ENCODE data around the gene LTN1.

- TF ChIP-seq, protein P1, sequence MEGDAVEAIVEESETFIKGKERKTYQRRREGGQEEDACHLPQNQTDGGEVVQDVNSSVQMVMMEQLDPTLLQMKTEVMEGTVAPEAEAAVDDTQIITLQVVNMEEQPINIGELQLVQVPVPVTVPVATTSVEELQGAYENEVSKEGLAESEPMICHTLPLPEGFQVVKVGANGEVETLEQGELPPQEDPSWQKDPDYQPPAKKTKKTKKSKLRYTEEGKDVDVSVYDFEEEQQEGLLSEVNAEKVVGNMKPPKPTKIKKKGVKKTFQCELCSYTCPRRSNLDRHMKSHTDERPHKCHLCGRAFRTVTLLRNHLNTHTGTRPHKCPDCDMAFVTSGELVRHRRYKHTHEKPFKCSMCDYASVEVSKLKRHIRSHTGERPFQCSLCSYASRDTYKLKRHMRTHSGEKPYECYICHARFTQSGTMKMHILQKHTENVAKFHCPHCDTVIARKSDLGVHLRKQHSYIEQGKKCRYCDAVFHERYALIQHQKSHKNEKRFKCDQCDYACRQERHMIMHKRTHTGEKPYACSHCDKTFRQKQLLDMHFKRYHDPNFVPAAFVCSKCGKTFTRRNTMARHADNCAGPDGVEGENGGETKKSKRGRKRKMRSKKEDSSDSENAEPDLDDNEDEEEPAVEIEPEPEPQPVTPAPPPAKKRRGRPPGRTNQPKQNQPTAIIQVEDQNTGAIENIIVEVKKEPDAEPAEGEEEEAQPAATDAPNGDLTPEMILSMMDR (IDR thresholded peaks at IDR 0.05): no peak
- no peak for TF ChIP-seq EZH2 (IDR thresholded peaks at IDR 0.05; ENCODE audit: borderline replicate concordance, insufficient read depth, low read depth, low read length, poor library complexity, severe bottlenecking)
These were observed 18.0 kb downstream of the LTN1 start for GRCh38 chr21:28974531-28975227.
